Measurements from ENCODE around the gene VPS52.

Gene VPS52

GRCh38 chr6:33313709-33314514, 42.2 kb upstream of the VPS52 start, which contains the start of gene TAPBP (continued):
- TF ChIP-seq, protein P1, sequence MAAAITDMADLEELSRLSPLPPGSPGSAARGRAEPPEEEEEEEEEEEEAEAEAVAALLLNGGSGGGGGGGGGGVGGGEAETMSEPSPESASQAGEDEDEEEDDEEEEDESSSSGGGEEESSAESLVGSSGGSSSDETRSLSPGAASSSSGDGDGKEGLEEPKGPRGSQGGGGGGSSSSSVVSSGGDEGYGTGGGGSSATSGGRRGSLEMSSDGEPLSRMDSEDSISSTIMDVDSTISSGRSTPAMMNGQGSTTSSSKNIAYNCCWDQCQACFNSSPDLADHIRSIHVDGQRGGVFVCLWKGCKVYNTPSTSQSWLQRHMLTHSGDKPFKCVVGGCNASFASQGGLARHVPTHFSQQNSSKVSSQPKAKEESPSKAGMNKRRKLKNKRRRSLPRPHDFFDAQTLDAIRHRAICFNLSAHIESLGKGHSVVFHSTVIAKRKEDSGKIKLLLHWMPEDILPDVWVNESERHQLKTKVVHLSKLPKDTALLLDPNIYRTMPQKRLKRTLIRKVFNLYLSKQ (tag by site-specific recombination; IDR thresholded peaks at IDR 0.05; ENCODE audit: borderline replicate concordance) = no peak
- TF ChIP-seq ZNF416 (tag by site-specific recombination; IDR thresholded peaks at IDR 0.05) (no peak), ZNF19 (tag by site-specific recombination; IDR thresholded peaks at IDR 0.05; ENCODE audit: low read depth) (no peak), ZNF449 (tag by site-specific recombination; IDR thresholded peaks at IDR 0.05) (no peak), ZNF16 (tag by site-specific recombination; IDR thresholded peaks at IDR 0.05; ENCODE audit: low read depth) (no peak), ZSCAN5A (tag by site-specific recombination; IDR thresholded peaks at IDR 0.05) (no peak), ZBTB48 (tag by site-specific recombination; IDR thresholded peaks at IDR 0.05) (peak; percentile 87), RBAK (tag by site-specific recombination; IDR thresholded peaks at IDR 0.05) (no peak), EGR2 (tag by site-specific recombination; IDR thresholded peaks at IDR 0.05; ENCODE audit: low read depth) (no peak; the same call in 1 of the 2 replicates), ZNF184 (tag by site-specific recombination; IDR thresholded peaks at IDR 0.05) (no peak), ZNF623 (tag by site-specific recombination; IDR thresholded peaks at IDR 0.05) (no peak), FEZF1 (tag by site-specific recombination; IDR thresholded peaks at IDR 0.05) (no peak), SALL2 (tag by site-specific recombination; IDR thresholded peaks at IDR 0.05; ENCODE audit: borderline replicate concordance) (no peak), ZNF223 (tag by site-specific recombination; IDR thresholded peaks at IDR 0.05) (no peak), ZFP69B (tag by site-specific recombination; IDR thresholded peaks at IDR 0.05) (peak; percentile 24; the same call in 1 of the 2 replicates), ZNF792 (tag by site-specific recombination; IDR thresholded peaks at IDR 0.05) (0 out of 2 replicates have a peak, but pooled peaks have one; percentile 19), ZBTB26 (tag by site-specific recombination; optimal IDR thresholded peaks at IDR 0.05) (peak; percentile 47), CTCF (tag by site-specific recombination; IDR thresholded peaks at IDR 0.05) (no peak), KLF9 (tag by site-specific recombination; IDR thresholded peaks at IDR 0.05; ENCODE audit: low read depth) (no peak)
- TF ChIP-seq, protein P2, sequence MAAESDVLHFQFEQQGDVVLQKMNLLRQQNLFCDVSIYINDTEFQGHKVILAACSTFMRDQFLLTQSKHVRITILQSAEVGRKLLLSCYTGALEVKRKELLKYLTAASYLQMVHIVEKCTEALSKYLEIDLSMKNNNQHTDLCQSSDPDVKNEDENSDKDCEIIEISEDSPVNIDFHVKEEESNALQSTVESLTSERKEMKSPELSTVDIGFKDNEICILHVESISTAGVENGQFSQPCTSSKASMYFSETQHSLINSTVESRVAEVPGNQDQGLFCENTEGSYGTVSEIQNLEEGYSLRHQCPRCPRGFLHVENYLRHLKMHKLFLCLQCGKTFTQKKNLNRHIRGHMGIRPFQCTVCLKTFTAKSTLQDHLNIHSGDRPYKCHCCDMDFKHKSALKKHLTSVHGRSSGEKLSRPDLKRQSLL (tag by site-specific recombination; IDR thresholded peaks at IDR 0.05) = no peak
- TF ChIP-seq, protein P3, sequence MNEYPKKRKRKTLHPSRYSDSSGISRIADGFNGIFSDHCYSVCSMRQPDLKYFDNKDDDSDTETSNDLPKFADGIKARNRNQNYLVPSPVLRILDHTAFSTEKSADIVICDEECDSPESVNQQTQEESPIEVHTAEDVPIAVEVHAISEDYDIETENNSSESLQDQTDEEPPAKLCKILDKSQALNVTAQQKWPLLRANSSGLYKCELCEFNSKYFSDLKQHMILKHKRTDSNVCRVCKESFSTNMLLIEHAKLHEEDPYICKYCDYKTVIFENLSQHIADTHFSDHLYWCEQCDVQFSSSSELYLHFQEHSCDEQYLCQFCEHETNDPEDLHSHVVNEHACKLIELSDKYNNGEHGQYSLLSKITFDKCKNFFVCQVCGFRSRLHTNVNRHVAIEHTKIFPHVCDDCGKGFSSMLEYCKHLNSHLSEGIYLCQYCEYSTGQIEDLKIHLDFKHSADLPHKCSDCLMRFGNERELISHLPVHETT (tag by site-specific recombination; IDR thresholded peaks at IDR 0.05) = no peak
- TF ChIP-seq, protein P4, sequence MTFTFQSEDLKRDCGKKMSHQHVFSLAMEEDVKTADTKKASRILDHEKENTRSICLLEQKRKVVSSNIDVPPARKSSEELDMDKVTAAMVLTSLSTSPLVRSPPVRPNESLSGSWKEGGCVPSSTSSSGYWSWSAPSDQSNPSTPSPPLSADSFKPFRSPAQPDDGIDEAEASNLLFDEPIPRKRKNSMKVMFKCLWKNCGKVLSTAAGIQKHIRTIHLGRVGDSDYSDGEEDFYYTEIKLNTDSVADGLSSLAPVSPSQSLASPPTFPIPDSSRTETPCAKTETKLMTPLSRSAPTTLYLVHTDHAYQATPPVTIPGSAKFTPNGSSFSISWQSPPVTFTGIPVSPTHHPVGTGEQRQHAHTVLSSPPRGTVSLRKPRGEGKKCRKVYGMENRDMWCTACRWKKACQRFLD (tag by site-specific recombination; IDR thresholded peaks at IDR 0.05) = no peak
- TF ChIP-seq, protein P5, sequence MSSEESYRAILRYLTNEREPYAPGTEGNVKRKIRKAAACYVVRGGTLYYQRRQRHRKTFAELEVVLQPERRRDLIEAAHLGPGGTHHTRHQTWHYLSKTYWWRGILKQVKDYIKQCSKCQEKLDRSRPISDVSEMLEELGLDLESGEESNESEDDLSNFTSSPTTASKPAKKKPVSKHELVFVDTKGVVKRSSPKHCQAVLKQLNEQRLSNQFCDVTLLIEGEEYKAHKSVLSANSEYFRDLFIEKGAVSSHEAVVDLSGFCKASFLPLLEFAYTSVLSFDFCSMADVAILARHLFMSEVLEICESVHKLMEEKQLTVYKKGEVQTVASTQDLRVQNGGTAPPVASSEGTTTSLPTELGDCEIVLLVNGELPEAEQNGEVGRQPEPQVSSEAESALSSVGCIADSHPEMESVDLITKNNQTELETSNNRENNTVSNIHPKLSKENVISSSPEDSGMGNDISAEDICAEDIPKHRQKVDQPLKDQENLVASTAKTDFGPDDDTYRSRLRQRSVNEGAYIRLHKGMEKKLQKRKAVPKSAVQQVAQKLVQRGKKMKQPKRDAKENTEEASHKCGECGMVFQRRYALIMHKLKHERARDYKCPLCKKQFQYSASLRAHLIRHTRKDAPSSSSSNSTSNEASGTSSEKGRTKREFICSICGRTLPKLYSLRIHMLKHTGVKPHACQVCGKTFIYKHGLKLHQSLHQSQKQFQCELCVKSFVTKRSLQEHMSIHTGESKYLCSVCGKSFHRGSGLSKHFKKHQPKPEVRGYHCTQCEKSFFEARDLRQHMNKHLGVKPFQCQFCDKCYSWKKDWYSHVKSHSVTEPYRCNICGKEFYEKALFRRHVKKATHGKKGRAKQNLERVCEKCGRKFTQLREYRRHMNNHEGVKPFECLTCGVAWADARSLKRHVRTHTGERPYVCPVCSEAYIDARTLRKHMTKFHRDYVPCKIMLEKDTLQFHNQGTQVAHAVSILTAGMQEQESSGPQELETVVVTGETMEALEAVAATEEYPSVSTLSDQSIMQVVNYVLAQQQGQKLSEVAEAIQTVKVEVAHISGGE (tag by site-specific recombination; conservative IDR thresholded peaks at IDR 0.05; ENCODE audit: low read depth) = no peak; the same call in 1 of the 2 replicates
